SK-N-SH treated with all-trans-retinoic acid at 6 μM for 48 hours (cell line): ENCODE measurements around the gene CBFA2T2.

Experiments used
- ATAC-seq: fragments of 200-7000 bp; cut with Tn5 transposase; 3 replicates; pipeline ENCODE4 v1.9.1; 2020; ENCODE audit warnings: mild to moderate bottlenecking, moderate library complexity
- ARNTL ChIP-seq: fragments of 450-650 bp; formaldehyde crosslinking; IDR thresholded peaks from 2 replicates; pipeline ENCODE4 v1.5.0; 2020; ENCODE audit warnings: low read depth, mild to moderate bottlenecking, moderate library complexity, borderline replicate concordance
- BACH2 ChIP-seq: fragments of 250-450 bp; sonication (Bioruptor Pico); IDR thresholded peaks from 2 replicates; pipeline ENCODE4 v1.9.0; 2021; ENCODE audit warnings: mild to moderate bottlenecking, borderline replicate concordance
- CREB5 ChIP-seq: fragments of 250-450 bp; sonication (Bioruptor Pico); IDR thresholded peaks from 2 replicates; pipeline ENCODE4 v1.5.1; 2020; ENCODE audit warnings: low read depth, mild to moderate bottlenecking, moderate library complexity
- CSDC2 ChIP-seq: fragments of 250-450 bp; sonication (Bioruptor Pico); IDR thresholded peaks from 2 replicates; pipeline ENCODE4 v1.5.0; 2020; ENCODE audit warnings: mild to moderate bottlenecking, moderate library complexity
- CSRNP3 ChIP-seq: fragments of 250-450 bp; sonication (Bioruptor Pico); IDR thresholded peaks from 2 replicates; pipeline ENCODE4 v1.5.1; 2021; ENCODE audit warnings: mild to moderate bottlenecking, moderate library complexity
- ESRRG ChIP-seq: fragments of 250-450 bp; sonication (Bioruptor Pico); IDR thresholded peaks from 2 replicates; pipeline ENCODE4 v1.6.1; 2021; ENCODE audit warnings: mild to moderate bottlenecking
- GLIS3 ChIP-seq: fragments of 250-450 bp; sonication (Bioruptor Pico); IDR thresholded peaks from 2 replicates; pipeline ENCODE4 v1.5.0; 2020; ENCODE audit warnings: mild to moderate bottlenecking, moderate library complexity
- OSR1 ChIP-seq: fragments of 250-450 bp; sonication (Bioruptor Pico); IDR thresholded peaks from 2 replicates; pipeline ENCODE4 v1.8.0; 2022; ENCODE audit warnings: moderate library complexity, mild to moderate bottlenecking, inconsistent platforms
- POU6F1 ChIP-seq: fragments of 250-450 bp; sonication (Bioruptor Pico); IDR thresholded peaks from 2 replicates; pipeline ENCODE4 v1.8.0; 2021; ENCODE audit warnings: low read depth, mild to moderate bottlenecking, moderate library complexity, borderline replicate concordance
- PPARA ChIP-seq: fragments of 250-450 bp; sonication (Bioruptor Pico); IDR thresholded peaks from 2 replicates; pipeline ENCODE4 v1.5.0; 2020; ENCODE audit warnings: mild to moderate bottlenecking, borderline replicate concordance
- RARB ChIP-seq: fragments of 250-450 bp; sonication (Bioruptor Pico); IDR thresholded peaks from 2 replicates; pipeline ENCODE4 v1.8.0; 2021; ENCODE audit warnings: mild to moderate bottlenecking, moderate library complexity
- SNAI2 ChIP-seq: fragments of 250-450 bp; sonication (Bioruptor Pico); IDR thresholded peaks from 2 replicates; pipeline ENCODE4 v1.5.0; 2020; ENCODE audit warnings: mild to moderate bottlenecking, moderate library complexity
- TCF4 ChIP-seq: fragments of 250-450 bp; sonication (Bioruptor Pico); IDR thresholded peaks from 2 replicates; pipeline ENCODE4 v1.8.0; 2021; ENCODE audit warnings: mild to moderate bottlenecking, moderate library complexity, borderline replicate concordance
- TOX ChIP-seq: fragments of 250-450 bp; sonication (Bioruptor Pico); IDR thresholded peaks from 2 replicates; pipeline ENCODE4 v1.8.0; 2021; ENCODE audit warnings: mild to moderate bottlenecking, moderate library complexity, borderline replicate concordance
- TSHZ2 ChIP-seq: fragments of 250-450 bp; sonication (Bioruptor Pico); IDR thresholded peaks from 2 replicates; pipeline ENCODE4 v1.5.0; 2020; ENCODE audit warnings: mild to moderate bottlenecking, moderate library complexity
- ZC3H10 ChIP-seq: fragments of 250-450 bp; sonication (Bioruptor Pico); IDR thresholded peaks from 2 replicates; pipeline ENCODE4 v1.5.1; 2021; ENCODE audit warnings: mild to moderate bottlenecking, moderate library complexity
- ZFP3 ChIP-seq: fragments of 250-450 bp; sonication (Bioruptor Pico); IDR thresholded peaks from 2 replicates; pipeline ENCODE4 v1.5.0; 2020; ENCODE audit warnings: mild to moderate bottlenecking, moderate library complexity
- ZNF565 ChIP-seq: fragments of 450-650 bp; formaldehyde crosslinking; conservative IDR thresholded peaks from 2 replicates; pipeline ENCODE4 v1.5.0; 2020; ENCODE audit warnings: low read depth, mild to moderate bottlenecking, moderate library complexity
- ZNF70 ChIP-seq: fragments of 450-650 bp; formaldehyde crosslinking; IDR thresholded peaks from 2 replicates; pipeline ENCODE4 v1.5.0; 2020; ENCODE audit warnings: mild to moderate bottlenecking, moderate library complexity
- ZNF8 ChIP-seq: fragments of 450-650 bp; formaldehyde crosslinking; IDR thresholded peaks from 2 replicates; pipeline ENCODE4 v1.5.0; 2020; ENCODE audit warnings: mild to moderate bottlenecking, moderate library complexity

CBFA2T2 gene

GRCh38 chr20:33624399-33624798 is 134.5 kb downstream of the CBFA2T2 start:
- ATAC-seq, result no peak
- no peak for TF ChIP-seq ZFP3
- TF ChIP-seq ARNTL, result no peak
- TF ChIP-seq SNAI2 (CRISPR knock-in tag), result no peak
- TF ChIP-seq ZC3H10 (CRISPR knock-in tag), result no peak
- TF ChIP-seq ZNF70, result no peak
- no peak for TF ChIP-seq BACH2 (CRISPR knock-in tag)
- no peak for TF ChIP-seq CREB5 (CRISPR knock-in tag)
- no peak for TF ChIP-seq OSR1
- TF ChIP-seq TCF4 (CRISPR knock-in tag), result no peak
- no peak for TF ChIP-seq TOX (CRISPR knock-in tag)
- TF ChIP-seq ZNF565, result no peak
- TF ChIP-seq RARB, result no peak

GRCh38 chr20:33626190-33626589 is 136.3 kb downstream of the CBFA2T2 start:
- ATAC-seq, result no peak
- TF ChIP-seq CREB5 (CRISPR knock-in tag) (no peak), TSHZ2 (no peak), ZNF8 (CRISPR knock-in tag) (no peak), CSDC2 (CRISPR knock-in tag) (no peak), SNAI2 (CRISPR knock-in tag) (no peak), GLIS3 (CRISPR knock-in tag) (no peak), OSR1 (no peak), ZFP3 (no peak), TOX (CRISPR knock-in tag) (no peak), ZC3H10 (CRISPR knock-in tag) (no peak), POU6F1 (CRISPR knock-in tag) (no peak), ESRRG (no peak)

DNA sequence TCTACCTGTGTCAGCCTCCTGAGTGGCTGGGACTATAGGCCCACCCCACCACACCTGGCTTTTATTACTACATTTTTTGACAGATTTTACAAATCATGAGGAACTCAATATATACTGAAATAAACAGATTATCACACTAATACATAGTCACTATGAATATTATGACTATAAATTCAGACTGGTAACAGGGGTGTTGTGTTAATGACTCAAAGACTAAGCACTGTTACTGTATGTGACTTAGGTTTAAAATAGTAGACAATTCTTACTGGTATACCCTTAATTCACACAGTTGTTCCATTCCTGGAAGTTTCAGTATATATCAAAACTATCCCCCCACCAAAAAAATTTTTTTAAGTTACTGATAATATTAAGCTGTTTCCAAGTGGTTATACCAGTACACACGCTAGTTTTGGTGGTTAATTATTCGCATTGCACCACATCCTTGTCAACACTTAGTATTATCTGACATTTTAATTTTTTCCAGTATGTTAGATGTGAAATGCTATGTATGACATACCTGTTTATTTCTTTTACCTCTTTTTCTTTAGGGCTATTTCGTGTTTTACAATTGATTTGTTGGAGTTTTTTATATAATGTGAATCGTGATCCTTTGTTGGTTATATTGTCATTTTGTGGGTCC is 137.8 kb downstream of the CBFA2T2 start:
- TF ChIP-seq ZNF565, result no peak
- no peak for TF ChIP-seq CREB5 (CRISPR knock-in tag)
- TF ChIP-seq POU6F1 (CRISPR knock-in tag), result no peak
- TF ChIP-seq CSDC2 (CRISPR knock-in tag), result no peak
- no peak for TF ChIP-seq TSHZ2
- TF ChIP-seq PPARA (CRISPR knock-in tag), result no peak
- TF ChIP-seq CSRNP3 (CRISPR knock-in tag), result no peak
- TF ChIP-seq ZNF70, result no peak
- TF ChIP-seq GLIS3 (CRISPR knock-in tag), result no peak
- TF ChIP-seq OSR1, result no peak
- TF ChIP-seq ZNF8 (CRISPR knock-in tag), result no peak
- no peak for TF ChIP-seq SNAI2 (CRISPR knock-in tag)
- TF ChIP-seq BACH2 (CRISPR knock-in tag), result no peak
- TF ChIP-seq ZFP3, result no peak
- ATAC-seq, result no peak
